ENCODE results near the gene MIA2. TPM values are rescaled to one million over a fixed set of nuclear protein-coding genes. Genes with fewer than 3 reads are reported as not detected.

MIA2 gene
- total and polyA plus RNA-seq, 4 donors, result 24.9 to 32.2 (median 28.3) TPM

GRCh38 chr14:39211109-39211741, 22.5 kb upstream of the MIA2 start:
- ATAC-seq (ENCODE audit: insufficient read depth, low FRiP score) (no peak), DNase-seq (no peak)
- 85 to 86% methylated on average over 15 of the region's 15 CpGs for WGBS, 2 donors
- Histone ChIP-seq H3K27ac (ENCODE audit: low read depth in 1 of 2, low read length in 1 of 2) (no peak overlapping the region), H3K36me3 (ENCODE audit: control insufficient read depth in 4 of 4, insufficient read depth in 4 of 4, low read length in 4 of 4) (no peaks in the 10 kb centered on the region), H3K27me3 (ENCODE audit: control insufficient read depth in 3 of 3, insufficient read depth in 3 of 3, low read length in 2 of 3) (no peaks in the 10 kb centered on the region), H3K9me3 (ENCODE audit: control insufficient read depth in 4 of 4, insufficient read depth in 3 of 4, low read length in 3 of 4) (no peaks in the 10 kb centered on the region), H3K4me1 (ENCODE audit: control insufficient read depth in 5 of 5, insufficient read depth in 5 of 5, low read length in 5 of 5) (no peaks in the 10 kb centered on the region), H3K4me3 (no peak overlapping the region), H3K9ac (ENCODE audit: insufficient read depth in 1 of 2, low read length in 2 of 2) (no peak overlapping the region)
- TF ChIP-seq, protein P1, sequence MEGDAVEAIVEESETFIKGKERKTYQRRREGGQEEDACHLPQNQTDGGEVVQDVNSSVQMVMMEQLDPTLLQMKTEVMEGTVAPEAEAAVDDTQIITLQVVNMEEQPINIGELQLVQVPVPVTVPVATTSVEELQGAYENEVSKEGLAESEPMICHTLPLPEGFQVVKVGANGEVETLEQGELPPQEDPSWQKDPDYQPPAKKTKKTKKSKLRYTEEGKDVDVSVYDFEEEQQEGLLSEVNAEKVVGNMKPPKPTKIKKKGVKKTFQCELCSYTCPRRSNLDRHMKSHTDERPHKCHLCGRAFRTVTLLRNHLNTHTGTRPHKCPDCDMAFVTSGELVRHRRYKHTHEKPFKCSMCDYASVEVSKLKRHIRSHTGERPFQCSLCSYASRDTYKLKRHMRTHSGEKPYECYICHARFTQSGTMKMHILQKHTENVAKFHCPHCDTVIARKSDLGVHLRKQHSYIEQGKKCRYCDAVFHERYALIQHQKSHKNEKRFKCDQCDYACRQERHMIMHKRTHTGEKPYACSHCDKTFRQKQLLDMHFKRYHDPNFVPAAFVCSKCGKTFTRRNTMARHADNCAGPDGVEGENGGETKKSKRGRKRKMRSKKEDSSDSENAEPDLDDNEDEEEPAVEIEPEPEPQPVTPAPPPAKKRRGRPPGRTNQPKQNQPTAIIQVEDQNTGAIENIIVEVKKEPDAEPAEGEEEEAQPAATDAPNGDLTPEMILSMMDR (IDR thresholded peaks at IDR 0.05; ENCODE audit: control extremely low read depth, extremely low read depth), result no peak

GRCh38 chr14:39212034-39212433, 21.7 kb upstream of the MIA2 start:
- WGBS, 2 donors, result 85 to 86% methylated on average over 3 of the region's 3 CpGs
- H3K9ac ChIP-seq (ENCODE audit: insufficient read depth in 1 of 2, low read length in 2 of 2), result no peak overlapping the region
- ATAC-seq (ENCODE audit: insufficient read depth, low FRiP score) (no peak), DNase-seq (no peak)
- H3K4me3 ChIP-seq, result no peak overlapping the region
- no peaks in the 10 kb centered on the region for H3K27me3 ChIP-seq (ENCODE audit: control insufficient read depth in 3 of 3, insufficient read depth in 3 of 3, low read length in 2 of 3)
- no peak overlapping the region for H3K27ac ChIP-seq (ENCODE audit: low read depth in 1 of 2, low read length in 1 of 2)
- no peaks in the 10 kb centered on the region for H3K36me3 ChIP-seq (ENCODE audit: control insufficient read depth in 4 of 4, insufficient read depth in 4 of 4, low read length in 4 of 4)
- H3K4me1 ChIP-seq (ENCODE audit: control insufficient read depth in 5 of 5, insufficient read depth in 5 of 5, low read length in 5 of 5), result no peaks in the 10 kb centered on the region
- TF ChIP-seq, protein P1 (IDR thresholded peaks at IDR 0.05; ENCODE audit: control extremely low read depth, extremely low read depth), result no peak
- H3K9me3 ChIP-seq (ENCODE audit: control insufficient read depth in 4 of 4, insufficient read depth in 3 of 4, low read length in 3 of 4), result no peaks in the 10 kb centered on the region

- DNase-seq, result no peak
- TF ChIP-seq, protein P1 (IDR thresholded peaks at IDR 0.05; ENCODE audit: control extremely low read depth, extremely low read depth), result no peak
- Histone ChIP-seq H3K36me3 (ENCODE audit: control insufficient read depth in 4 of 4, insufficient read depth in 4 of 4, low read length in 4 of 4) (no peaks in the 10 kb centered on the region), H3K4me3 (no peak overlapping the region), H3K9ac (ENCODE audit: insufficient read depth in 1 of 2, low read length in 2 of 2) (no peak overlapping the region), H3K4me1 (ENCODE audit: control insufficient read depth in 5 of 5, insufficient read depth in 5 of 5, low read length in 5 of 5) (no peaks in the 10 kb centered on the region), H3K27ac (ENCODE audit: low read depth in 1 of 2, low read length in 1 of 2) (no peak overlapping the region), H3K27me3 (ENCODE audit: control insufficient read depth in 3 of 3, insufficient read depth in 3 of 3, low read length in 2 of 3) (no peaks in the 10 kb centered on the region), H3K9me3 (ENCODE audit: control insufficient read depth in 4 of 4, insufficient read depth in 3 of 4, low read length in 3 of 4) (no peaks in the 10 kb centered on the region)
- WGBS, 2 donors, result 52 to 87% methylated on average over 1 of the region's 1 CpG
- ATAC-seq (ENCODE audit: insufficient read depth, low FRiP score), result no peak
Observed at GRCh38 chr14:39212693-39213092, 21.0 kb upstream of the MIA2 start.

Measured in lung (tissue), 12 donors.